OCI-LY1 (cell line): ENCODE data around the gene B3GNT9.

Source experiments
- CTCF ChIP-seq: fragments of 200-600 bp; sonication (generic), shearing (Covaris generic); IDR thresholded peaks from 2 replicates; pipeline ENCODE4 v1.5.1; 2017; ENCODE audit warnings: mild to moderate bottlenecking, antibody characterized with exemption, low read length, moderate library complexity, mixed read lengths
- EZH2 ChIP-seq: fragments of 200-600 bp; sonication (generic), shearing (Covaris generic); IDR thresholded peaks from 2 replicates; pipeline ENCODE4 v1.8.0; 2017; ENCODE audit warnings: borderline replicate concordance, mixed run types, mild to moderate bottlenecking, antibody characterized with exemption, low read length, moderate library complexity, mixed read lengths

- TF ChIP-seq EZH2 (no peak), CTCF (no peak)
Observed at GRCh38 chr16:67169011-67169451, 18.2 kb upstream of the B3GNT9 start.
